Measurements from ENCODE around the gene ARHGAP18.

ARHGAP18 gene

DNA sequence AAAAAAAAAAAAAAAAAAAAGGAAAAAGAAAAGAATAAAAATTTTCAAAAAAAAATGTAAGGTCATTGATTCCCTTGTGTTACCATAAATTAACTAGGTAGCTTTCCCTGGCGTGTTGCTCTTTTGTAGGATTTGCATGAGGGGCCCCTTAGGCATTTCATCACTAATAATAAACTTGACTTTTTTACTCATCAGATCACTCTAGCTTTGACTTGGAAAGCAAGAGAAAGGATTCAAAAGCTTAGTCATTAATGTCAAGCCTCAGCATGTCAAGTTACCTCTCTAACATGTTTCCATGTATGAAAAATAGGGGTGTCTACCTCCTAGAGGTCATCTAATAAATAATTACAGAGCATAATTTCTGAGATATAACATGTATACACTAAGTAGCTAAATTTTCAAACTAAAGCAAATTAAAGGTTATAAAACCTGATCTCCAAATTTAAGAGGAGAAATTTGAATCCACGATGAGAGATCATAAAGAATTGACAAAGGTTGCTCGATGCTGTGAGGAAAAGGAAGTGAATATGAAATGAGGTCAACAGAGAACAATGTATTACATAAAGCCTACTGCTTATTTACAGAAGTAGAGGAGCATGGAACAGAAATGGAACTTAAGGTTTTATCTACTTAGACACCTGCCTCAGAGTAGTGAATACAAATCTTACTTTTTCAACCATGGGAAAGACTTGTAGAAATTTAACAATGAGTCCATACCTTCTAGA, 86.8 kb downstream of the ARHGAP18 start:
- DNase-seq (ENCODE audit: insufficient read length) (no peak), FAIRE-seq (peak; percentile 71)
- TF ChIP-seq POLR2AphosphoS5 (IDR thresholded peaks at IDR 0.05; ENCODE audit: low read depth, low read length): no peak
- no peak for TF ChIP-seq POLR2A (IDR thresholded peaks at IDR 0.05; ENCODE audit: low read depth, low read length)
- TF ChIP-seq TAF1 (IDR thresholded peaks at IDR 0.05; ENCODE audit: borderline replicate concordance, low read depth, low read length): no peak

GRCh38 chr6:129621252-129621651, 88.7 kb downstream of the ARHGAP18 start:
- DNase-seq (ENCODE audit: insufficient read length) (peak; percentile 9), FAIRE-seq (no peak)
- TF ChIP-seq POLR2A (IDR thresholded peaks at IDR 0.05; ENCODE audit: low read depth, low read length) (no peak), TAF1 (IDR thresholded peaks at IDR 0.05; ENCODE audit: borderline replicate concordance, low read depth, low read length) (no peak), POLR2AphosphoS5 (IDR thresholded peaks at IDR 0.05; ENCODE audit: low read depth, low read length) (no peak)

GRCh38 chr6:129620234-129620610, 89.8 kb downstream of the ARHGAP18 start:
- no peak for DNase-seq (ENCODE audit: insufficient read length)
- TF ChIP-seq TAF1 (IDR thresholded peaks at IDR 0.05; ENCODE audit: borderline replicate concordance, low read depth, low read length) (no peak), POLR2A (IDR thresholded peaks at IDR 0.05; ENCODE audit: low read depth, low read length) (no peak), POLR2AphosphoS5 (IDR thresholded peaks at IDR 0.05; ENCODE audit: low read depth, low read length) (no peak)
- no peak for FAIRE-seq

DNA sequence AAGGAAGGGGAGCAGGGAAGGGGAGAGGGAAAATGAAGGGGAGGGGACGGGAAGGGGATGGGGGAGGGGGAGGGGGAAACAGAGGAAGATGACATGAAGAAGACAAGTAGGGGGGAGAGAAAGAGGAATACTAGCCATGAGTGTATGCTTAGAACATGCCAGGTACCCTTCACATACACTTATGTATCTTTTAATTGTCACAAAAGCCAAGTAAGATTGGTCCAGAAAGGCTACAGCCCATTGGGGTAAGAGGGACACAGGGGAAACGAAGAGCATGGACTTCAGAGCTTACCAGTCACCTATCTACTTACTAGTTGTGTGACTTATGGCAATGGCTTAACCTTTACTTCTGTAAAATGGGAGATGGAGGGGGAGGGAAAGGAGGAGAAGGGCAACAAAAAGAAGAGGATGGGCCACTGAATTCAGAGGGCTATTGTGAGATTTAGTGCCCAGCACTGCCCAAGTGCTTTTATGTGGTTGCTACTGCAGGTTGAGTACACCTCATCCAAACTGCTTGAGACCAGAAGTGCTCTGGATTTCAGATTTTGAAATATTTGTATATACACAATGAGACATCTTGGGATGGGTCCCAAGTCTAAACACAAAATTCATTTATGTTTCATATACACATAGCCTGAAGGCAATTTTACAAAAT, 90.3 kb downstream of the ARHGAP18 start:
- DNase-seq (ENCODE audit: insufficient read length): no peak
- TF ChIP-seq POLR2AphosphoS5 (IDR thresholded peaks at IDR 0.05; ENCODE audit: low read depth, low read length): no peak
- no peak for TF ChIP-seq TAF1 (IDR thresholded peaks at IDR 0.05; ENCODE audit: borderline replicate concordance, low read depth, low read length)
- no peak for TF ChIP-seq POLR2A (IDR thresholded peaks at IDR 0.05; ENCODE audit: low read depth, low read length)
- FAIRE-seq: no peak

DNA sequence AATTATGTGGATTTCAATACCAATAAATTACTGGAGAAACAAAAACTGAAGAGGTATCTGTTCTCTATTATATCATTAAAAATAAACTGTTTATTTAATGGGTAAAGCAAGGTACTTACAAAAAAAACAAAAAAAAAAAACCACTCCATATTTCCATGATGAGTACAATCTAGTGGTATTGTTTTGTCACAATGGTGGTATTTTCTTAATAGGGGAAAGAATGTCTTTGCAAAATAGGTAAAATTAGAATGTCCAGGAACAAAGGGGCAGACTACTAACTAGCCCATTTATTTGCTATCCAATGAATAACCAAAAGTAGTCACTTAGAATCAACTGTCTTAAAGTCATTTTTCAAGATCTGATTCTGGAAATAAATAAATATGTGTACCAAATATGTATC, 92.0 kb downstream of the ARHGAP18 start:
- DNase-seq (ENCODE audit: insufficient read length) (no peak), FAIRE-seq (no peak)
- TF ChIP-seq TAF1 (IDR thresholded peaks at IDR 0.05; ENCODE audit: borderline replicate concordance, low read depth, low read length) (no peak), POLR2AphosphoS5 (IDR thresholded peaks at IDR 0.05; ENCODE audit: low read depth, low read length) (no peak), POLR2A (IDR thresholded peaks at IDR 0.05; ENCODE audit: low read depth, low read length) (no peak)

DNA sequence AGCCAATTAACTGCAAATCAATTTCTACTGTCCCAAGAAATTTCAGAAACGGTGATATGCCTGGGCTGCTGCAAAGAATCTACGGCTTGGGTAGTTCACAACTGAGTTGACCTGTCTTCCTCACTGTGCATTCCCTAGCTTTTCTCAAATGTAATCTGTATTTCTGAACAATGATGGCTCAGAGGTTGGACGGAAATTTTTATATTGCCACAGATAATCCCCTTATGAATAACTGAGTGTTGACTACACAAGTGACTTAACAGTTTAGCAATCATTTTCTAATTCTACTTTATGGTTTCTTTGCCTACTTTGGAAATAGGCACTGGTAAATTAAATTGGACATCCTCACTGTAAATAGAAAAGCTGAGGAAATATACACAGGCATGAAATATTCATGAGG, 94.5 kb downstream of the ARHGAP18 start:
- DNase-seq (ENCODE audit: insufficient read length) (no peak), FAIRE-seq (no peak)
- TF ChIP-seq POLR2A (IDR thresholded peaks at IDR 0.05; ENCODE audit: low read depth, low read length) (no peak), TAF1 (IDR thresholded peaks at IDR 0.05; ENCODE audit: borderline replicate concordance, low read depth, low read length) (no peak), POLR2AphosphoS5 (IDR thresholded peaks at IDR 0.05; ENCODE audit: low read depth, low read length) (no peak)

DNA sequence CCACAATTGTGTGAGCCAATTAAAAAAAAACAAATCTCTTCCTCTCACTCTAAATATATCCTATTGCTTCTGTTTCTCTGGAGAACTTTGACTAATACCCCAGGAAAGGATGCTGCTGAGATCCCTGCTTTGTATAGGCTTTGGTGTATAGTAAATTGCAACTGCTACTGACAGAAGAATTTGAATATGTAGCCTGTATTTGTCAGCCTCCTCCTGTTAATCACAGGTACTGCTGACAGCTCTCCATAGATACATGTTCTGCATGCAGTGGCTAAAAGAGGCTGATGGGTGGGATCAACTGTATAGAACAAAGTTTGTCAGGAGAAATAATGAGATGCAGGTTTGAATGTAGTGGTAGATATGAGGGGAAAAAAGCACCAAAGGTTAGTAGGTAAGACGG, 95.0 kb downstream of the ARHGAP18 start:
- FAIRE-seq: no peak
- DNase-seq (ENCODE audit: insufficient read length): no peak
- TF ChIP-seq POLR2A (IDR thresholded peaks at IDR 0.05; ENCODE audit: low read depth, low read length) (no peak), TAF1 (IDR thresholded peaks at IDR 0.05; ENCODE audit: borderline replicate concordance, low read depth, low read length) (no peak), POLR2AphosphoS5 (IDR thresholded peaks at IDR 0.05; ENCODE audit: low read depth, low read length) (no peak)

DNA sequence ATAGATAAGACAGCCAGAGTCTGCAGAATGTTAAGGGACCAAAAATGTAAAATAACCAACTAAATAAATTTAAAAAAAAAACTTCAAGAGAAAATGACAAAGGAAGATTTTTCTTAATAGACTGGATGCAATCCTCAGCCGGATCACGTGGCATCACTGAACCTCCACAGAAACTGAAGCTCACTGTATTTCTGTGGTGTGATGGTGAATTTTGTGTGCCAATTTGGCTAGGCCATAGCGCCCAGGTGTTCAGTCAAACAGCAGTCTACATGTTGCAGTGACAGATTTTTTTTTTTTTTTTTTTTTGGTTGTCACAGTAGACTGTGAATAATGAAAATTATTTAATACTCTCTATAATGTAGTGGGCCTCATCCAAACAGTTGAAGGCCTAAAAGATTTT, 95.5 kb downstream of the ARHGAP18 start:
- FAIRE-seq (no peak), DNase-seq (ENCODE audit: insufficient read length) (no peak)
- TF ChIP-seq POLR2AphosphoS5 (IDR thresholded peaks at IDR 0.05; ENCODE audit: low read depth, low read length) (no peak), TAF1 (IDR thresholded peaks at IDR 0.05; ENCODE audit: borderline replicate concordance, low read depth, low read length) (no peak), POLR2A (IDR thresholded peaks at IDR 0.05; ENCODE audit: low read depth, low read length) (no peak)

DNA sequence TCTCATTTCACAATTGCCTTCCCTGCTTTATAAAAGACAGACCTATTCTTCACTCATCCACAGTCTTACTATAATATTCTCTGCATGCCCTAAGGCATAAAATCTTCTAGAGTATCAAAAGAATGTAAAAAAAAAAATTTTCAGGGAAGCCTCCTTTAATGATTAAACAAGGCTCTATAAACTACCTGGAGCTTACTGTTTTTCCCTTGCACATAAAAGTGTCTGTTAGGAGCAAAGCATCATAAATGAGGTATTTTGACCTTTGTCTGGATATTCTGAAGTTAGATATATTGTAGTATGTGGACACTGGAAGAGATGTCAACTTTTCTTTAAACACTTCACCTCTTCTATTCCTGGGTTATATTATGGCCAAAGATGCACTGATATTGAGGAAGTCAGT, 97.5 kb downstream of the ARHGAP18 start:
- FAIRE-seq: no peak
- DNase-seq (ENCODE audit: insufficient read length): no peak

DNA sequence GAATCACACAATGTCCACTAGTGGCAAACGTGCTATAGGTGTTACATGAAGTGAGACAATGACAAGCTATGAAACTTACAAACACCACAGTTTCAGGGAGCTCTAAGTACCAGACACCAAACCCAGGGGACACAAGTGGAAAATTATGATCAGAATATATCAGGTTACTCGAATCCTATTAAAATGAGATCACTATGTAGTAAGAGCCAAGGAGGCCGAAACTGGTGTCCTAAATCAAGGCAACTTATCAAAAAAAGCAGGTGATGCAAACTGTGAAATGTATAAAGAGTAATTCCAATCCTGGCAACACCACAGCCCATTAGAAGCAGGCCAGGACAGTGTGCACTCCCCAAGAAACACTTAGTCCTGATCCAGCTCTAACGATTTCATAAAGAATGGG, 100.3 kb downstream of the ARHGAP18 start:
- TF ChIP-seq POLR2A (IDR thresholded peaks at IDR 0.05; ENCODE audit: low read depth, low read length) (no peak), POLR2AphosphoS5 (IDR thresholded peaks at IDR 0.05; ENCODE audit: low read depth, low read length) (no peak), TAF1 (IDR thresholded peaks at IDR 0.05; ENCODE audit: borderline replicate concordance, low read depth, low read length) (no peak)
- peak; percentile 62 for FAIRE-seq
- no peak for DNase-seq (ENCODE audit: insufficient read length)

More for the DNA sequence above, 97.5 kb downstream of the ARHGAP18 start:
- TF ChIP-seq TAF1 (IDR thresholded peaks at IDR 0.05; ENCODE audit: borderline replicate concordance, low read depth, low read length): no peak
- no peak for TF ChIP-seq POLR2AphosphoS5 (IDR thresholded peaks at IDR 0.05; ENCODE audit: low read depth, low read length)
- no peak for TF ChIP-seq POLR2A (IDR thresholded peaks at IDR 0.05; ENCODE audit: low read depth, low read length)

GRCh38 chr6:129608886-129609537, 101.0 kb downstream of the ARHGAP18 start:
- TF ChIP-seq POLR2AphosphoS5 (IDR thresholded peaks at IDR 0.05; ENCODE audit: low read depth, low read length) (no peak), POLR2A (IDR thresholded peaks at IDR 0.05; ENCODE audit: low read depth, low read length) (no peak), TAF1 (IDR thresholded peaks at IDR 0.05; ENCODE audit: borderline replicate concordance, low read depth, low read length) (no peak)
- FAIRE-seq (no peak), DNase-seq (ENCODE audit: insufficient read length) (no peak)

Measured in GM12892 (cell line).